IgD-negative memory B cell (primary cell): ENCODE data around the gene AKR1E2. TPM values are rescaled to one million over a fixed set of nuclear protein-coding genes. Genes with fewer than 3 reads are reported as not detected.

Source experiments
- H3K27ac Mint-ChIP-seq, 3 donors: one replicate each; pipeline ENCODE4 v1.8.0; 2020 to 2022; ENCODE audit warnings: mild to moderate bottlenecking in 3 of 3, mixed read lengths in 3 of 3, moderate library complexity in 1 of 3
- H3K27me3 Mint-ChIP-seq: one replicate; pipeline ENCODE4 v1.8.0; 2021; ENCODE audit warnings: mixed read lengths
- H3K36me3 Mint-ChIP-seq: one replicate; pipeline ENCODE4 v1.8.0; 2020; ENCODE audit warnings: mild to moderate bottlenecking, mixed read lengths
- H3K4me1 Mint-ChIP-seq, 3 donors: one replicate each; pipeline ENCODE4 v1.8.0; 2020 to 2022; ENCODE audit warnings: mixed read lengths in 3 of 3, mild to moderate bottlenecking in 1 of 3
- H3K4me3 Mint-ChIP-seq, 4 donors: one replicate each; pipeline ENCODE4 v1.8.0; 2020 to 2022; ENCODE audit warnings: mild to moderate bottlenecking in 4 of 4, mixed read lengths in 4 of 4, moderate library complexity in 3 of 4
- H3K9me3 Mint-ChIP-seq, 3 donors: one replicate each; pipeline ENCODE4 v1.8.0; 2020 to 2021; ENCODE audit warnings: mixed read lengths in 3 of 3, mild to moderate bottlenecking in 1 of 3
- polyA plus RNA-seq: library from polyadenylated mRNA; unstranded; fragments of 300-500 nt; fragmentation: Illumina TruSeq; gene quantifications from one replicate; pipeline ENCODE4 v1.2.3, GENCODE V29; 2021

The AKR1E2 gene
- polyA plus RNA-seq, 1 donor from 2014 or later, result not detected

DNA sequence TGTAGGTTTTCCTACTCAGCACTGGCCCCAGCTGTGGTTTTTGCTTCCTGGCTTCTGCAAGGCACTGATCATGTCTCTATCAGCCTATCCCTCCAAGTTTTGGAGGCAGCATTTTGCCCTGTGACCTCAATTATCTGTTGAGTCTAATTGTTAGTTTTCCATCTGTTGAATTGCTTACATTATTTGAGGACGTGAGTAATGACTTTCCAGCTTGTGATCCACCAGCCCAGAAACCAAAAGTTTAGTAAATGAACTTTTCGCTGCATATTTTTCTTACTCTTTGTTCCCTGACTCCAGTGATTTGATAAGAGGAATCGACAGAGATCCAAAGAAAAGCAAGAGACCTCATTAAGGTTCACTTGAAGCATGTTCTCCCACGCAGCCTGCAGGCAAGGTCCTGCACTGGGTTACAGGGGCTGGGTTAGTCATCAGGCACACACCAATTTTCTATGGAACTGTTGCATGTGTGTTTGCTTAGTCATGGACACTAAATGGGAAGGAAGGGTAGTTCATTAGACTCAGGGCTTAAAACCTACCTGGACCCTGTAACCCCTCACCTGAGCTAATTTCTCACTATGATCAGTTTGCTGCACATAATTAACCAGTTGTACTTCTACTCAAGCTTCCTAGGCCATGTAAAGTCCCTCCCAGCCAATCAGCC lies 57.2 kb downstream of the AKR1E2 start:
- H3K36me3 Mint-ChIP-seq, result no peaks in the 10 kb centered on the region
- H3K9me3 Mint-ChIP-seq, result peaks cover 0 to 4% (median 0%) of the 10 kb centered on the region in 3 donors
- H3K4me3 Mint-ChIP-seq, result no peak overlapping the region
- H3K27me3 Mint-ChIP-seq, result peaks cover 2% of the 10 kb centered on the region
- H3K27ac Mint-ChIP-seq, result no peak overlapping the region
- peaks cover 0 to 5% (median 2%) of the 10 kb centered on the region in 3 donors for H3K4me1 Mint-ChIP-seq

- H3K9me3 Mint-ChIP-seq, result peaks cover 0 to 4% (median 0%) of the 10 kb centered on the region in 3 donors
- peaks cover 0 to 5% (median 2%) of the 10 kb centered on the region in 3 donors for H3K4me1 Mint-ChIP-seq
- no peaks in the 10 kb centered on the region for H3K36me3 Mint-ChIP-seq
- no peak overlapping the region for H3K4me3 Mint-ChIP-seq
- peaks cover 3% of the 10 kb centered on the region for H3K27me3 Mint-ChIP-seq
- no peak overlapping the region for H3K27ac Mint-ChIP-seq
These were observed 59.2 kb downstream of the AKR1E2 start for GRCh38 chr10:4885162-4885561.

DNA sequence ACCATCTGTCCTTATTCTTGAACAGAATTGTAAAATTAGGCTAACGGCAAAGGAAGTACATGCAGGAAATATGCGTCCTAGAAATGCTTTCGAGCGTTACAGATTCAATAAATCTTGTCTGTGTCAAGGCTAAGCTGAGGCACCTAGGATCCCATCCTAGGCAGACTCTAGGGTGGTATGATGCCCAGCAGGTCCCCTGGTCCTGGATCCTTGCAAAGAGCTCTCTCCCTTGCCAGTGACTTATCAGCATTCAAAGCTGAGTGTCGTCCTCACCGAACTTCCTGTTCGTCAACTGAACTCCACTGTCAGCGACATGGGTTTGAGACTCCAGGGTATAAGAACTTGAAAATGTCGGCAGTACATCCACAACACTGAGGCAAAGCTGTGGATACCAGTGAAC lies 61.5 kb downstream of the AKR1E2 start:
- no peaks in the 10 kb centered on the region for H3K36me3 Mint-ChIP-seq
- H3K27ac Mint-ChIP-seq, result no peak overlapping the region
- no peak overlapping the region for H3K4me3 Mint-ChIP-seq
- peaks cover 0 to 4% (median 0%) of the 10 kb centered on the region in 3 donors for H3K9me3 Mint-ChIP-seq
- peaks cover 3% of the 10 kb centered on the region for H3K27me3 Mint-ChIP-seq
- H3K4me1 Mint-ChIP-seq, result peaks cover 0 to 5% (median 2%) of the 10 kb centered on the region in 3 donors

DNA sequence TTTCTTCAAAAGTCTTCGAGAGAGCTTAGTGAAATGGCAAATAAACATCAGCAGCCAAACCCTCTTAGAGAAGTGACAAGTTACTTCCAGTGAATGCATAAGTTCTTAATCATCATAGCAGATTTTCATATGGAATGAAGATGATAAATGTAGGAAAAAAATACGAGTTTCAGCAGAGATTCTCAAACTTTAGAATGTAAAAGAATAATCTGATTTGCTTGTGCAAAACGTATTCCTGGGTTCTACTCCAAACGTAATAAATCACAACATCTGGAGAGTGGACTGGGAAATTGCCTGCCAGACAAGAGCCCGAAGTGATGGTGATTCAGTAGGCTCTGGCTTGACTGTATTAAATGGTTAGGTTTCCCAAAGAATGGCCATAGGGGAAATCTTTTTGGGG lies 62.2 kb downstream of the AKR1E2 start:
- Mint-ChIP-seq H3K4me1 (peaks cover 0 to 5% (median 2%) of the 10 kb centered on the region in 3 donors), H3K4me3 (no peak overlapping the region), H3K36me3 (no peaks in the 10 kb centered on the region), H3K27me3 (peaks cover 3% of the 10 kb centered on the region), H3K9me3 (peaks cover 0 to 4% (median 0%) of the 10 kb centered on the region in 3 donors), H3K27ac (no peak overlapping the region)

DNA sequence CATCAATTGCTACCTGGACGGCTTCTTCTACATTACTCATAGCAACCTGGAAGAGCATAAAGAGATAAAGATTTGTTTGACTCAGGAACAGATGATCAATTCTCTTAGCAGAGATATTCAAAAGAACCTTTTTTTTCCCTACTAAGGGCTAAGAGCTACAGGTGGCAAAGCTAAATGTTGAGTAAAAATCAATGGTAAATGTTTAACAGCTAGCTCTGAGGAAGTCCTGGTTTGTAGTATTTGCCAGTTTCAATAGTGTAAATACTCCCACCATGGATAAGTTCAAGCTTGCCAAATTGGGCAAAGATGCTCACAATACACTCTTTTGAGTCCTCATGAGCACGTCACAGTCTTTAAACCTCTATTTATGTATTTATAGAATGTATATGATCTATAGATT lies 64.0 kb downstream of the AKR1E2 start:
- Mint-ChIP-seq H3K9me3 (peaks cover 0 to 4% (median 0%) of the 10 kb centered on the region in 3 donors), H3K4me3 (no peak overlapping the region), H3K36me3 (no peaks in the 10 kb centered on the region)

GRCh38 chr10:4892681-4893080 lies 66.7 kb downstream of the AKR1E2 start:
- no peak overlapping the region for H3K27ac Mint-ChIP-seq
- H3K9me3 Mint-ChIP-seq, result peaks cover 0 to 5% (median 4%) of the 10 kb centered on the region in 3 donors
- H3K4me1 Mint-ChIP-seq, result no peaks in the 10 kb centered on the region
- no peak overlapping the region for H3K4me3 Mint-ChIP-seq
- peaks cover 2% of the 10 kb centered on the region for H3K27me3 Mint-ChIP-seq
- H3K36me3 Mint-ChIP-seq, result no peaks in the 10 kb centered on the region

More for the DNA sequence above, 64.0 kb downstream of the AKR1E2 start:
- Mint-ChIP-seq H3K27ac (no peak overlapping the region), H3K27me3 (peaks cover 3% of the 10 kb centered on the region), H3K4me1 (peaks cover 0 to 5% (median 2%) of the 10 kb centered on the region in 3 donors)

GRCh38 chr10:4894335-4894734 lies 68.3 kb downstream of the AKR1E2 start:
- peaks cover 2% of the 10 kb centered on the region for H3K27me3 Mint-ChIP-seq
- H3K9me3 Mint-ChIP-seq, result peaks cover 4 to 7% (median 4%) of the 10 kb centered on the region in 3 donors
- no peak overlapping the region for H3K27ac Mint-ChIP-seq
- no peaks in the 10 kb centered on the region for H3K4me1 Mint-ChIP-seq
- no peaks in the 10 kb centered on the region for H3K36me3 Mint-ChIP-seq
- no peak overlapping the region for H3K4me3 Mint-ChIP-seq

Other genes starting within 250 kb of the AKR1E2 start
- gene AKR1C1, start 137.2 kb downstream of the AKR1E2 start, polyA plus RNA-seq, result not detected
- not detected for gene AKR1C2, start 177.7 kb downstream of the AKR1E2 start, polyA plus RNA-seq